ENCODE measurements around the gene VPS8.

DNA sequence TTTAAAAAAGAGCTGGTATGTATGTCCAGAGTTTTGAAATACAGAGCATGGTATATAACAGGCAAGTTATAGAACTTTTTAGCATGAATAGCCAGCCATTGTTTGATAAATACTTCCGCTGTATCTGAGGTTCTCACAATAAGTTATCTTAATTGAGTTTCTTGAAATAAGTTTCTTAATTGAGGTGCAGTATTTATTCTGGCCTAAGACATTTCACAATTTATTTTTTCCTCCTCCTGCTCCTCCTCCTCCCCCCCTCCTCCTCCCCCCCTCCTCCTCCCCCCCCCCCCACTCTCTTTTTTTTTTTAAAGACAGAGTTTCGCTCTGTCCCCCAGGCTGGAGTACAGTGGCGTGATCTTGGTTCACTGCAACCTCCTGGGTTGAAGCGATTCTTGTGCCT lies 83.4 kb downstream of the VPS8 start:
- TF ChIP-seq POLR2A (IDR thresholded peaks at IDR 0.05; ENCODE audit: low read depth) = no peak
- TF ChIP-seq, protein P1, sequence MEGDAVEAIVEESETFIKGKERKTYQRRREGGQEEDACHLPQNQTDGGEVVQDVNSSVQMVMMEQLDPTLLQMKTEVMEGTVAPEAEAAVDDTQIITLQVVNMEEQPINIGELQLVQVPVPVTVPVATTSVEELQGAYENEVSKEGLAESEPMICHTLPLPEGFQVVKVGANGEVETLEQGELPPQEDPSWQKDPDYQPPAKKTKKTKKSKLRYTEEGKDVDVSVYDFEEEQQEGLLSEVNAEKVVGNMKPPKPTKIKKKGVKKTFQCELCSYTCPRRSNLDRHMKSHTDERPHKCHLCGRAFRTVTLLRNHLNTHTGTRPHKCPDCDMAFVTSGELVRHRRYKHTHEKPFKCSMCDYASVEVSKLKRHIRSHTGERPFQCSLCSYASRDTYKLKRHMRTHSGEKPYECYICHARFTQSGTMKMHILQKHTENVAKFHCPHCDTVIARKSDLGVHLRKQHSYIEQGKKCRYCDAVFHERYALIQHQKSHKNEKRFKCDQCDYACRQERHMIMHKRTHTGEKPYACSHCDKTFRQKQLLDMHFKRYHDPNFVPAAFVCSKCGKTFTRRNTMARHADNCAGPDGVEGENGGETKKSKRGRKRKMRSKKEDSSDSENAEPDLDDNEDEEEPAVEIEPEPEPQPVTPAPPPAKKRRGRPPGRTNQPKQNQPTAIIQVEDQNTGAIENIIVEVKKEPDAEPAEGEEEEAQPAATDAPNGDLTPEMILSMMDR (IDR thresholded peaks at IDR 0.05) = no peak
